ENCODE data around the gene GPX4. TPM values are rescaled to one million over a fixed set of nuclear protein-coding genes. Genes with fewer than 3 reads are reported as not detected.
"Not testable (repeated sequence)": the region's sequence is repeated elsewhere in the genome, so short reads cannot be mapped to it uniquely, and the experiment has no call there.

Gene GPX4
- total RNA-seq, 1 donor from 2014 or later, result 354 TPM

DNA sequence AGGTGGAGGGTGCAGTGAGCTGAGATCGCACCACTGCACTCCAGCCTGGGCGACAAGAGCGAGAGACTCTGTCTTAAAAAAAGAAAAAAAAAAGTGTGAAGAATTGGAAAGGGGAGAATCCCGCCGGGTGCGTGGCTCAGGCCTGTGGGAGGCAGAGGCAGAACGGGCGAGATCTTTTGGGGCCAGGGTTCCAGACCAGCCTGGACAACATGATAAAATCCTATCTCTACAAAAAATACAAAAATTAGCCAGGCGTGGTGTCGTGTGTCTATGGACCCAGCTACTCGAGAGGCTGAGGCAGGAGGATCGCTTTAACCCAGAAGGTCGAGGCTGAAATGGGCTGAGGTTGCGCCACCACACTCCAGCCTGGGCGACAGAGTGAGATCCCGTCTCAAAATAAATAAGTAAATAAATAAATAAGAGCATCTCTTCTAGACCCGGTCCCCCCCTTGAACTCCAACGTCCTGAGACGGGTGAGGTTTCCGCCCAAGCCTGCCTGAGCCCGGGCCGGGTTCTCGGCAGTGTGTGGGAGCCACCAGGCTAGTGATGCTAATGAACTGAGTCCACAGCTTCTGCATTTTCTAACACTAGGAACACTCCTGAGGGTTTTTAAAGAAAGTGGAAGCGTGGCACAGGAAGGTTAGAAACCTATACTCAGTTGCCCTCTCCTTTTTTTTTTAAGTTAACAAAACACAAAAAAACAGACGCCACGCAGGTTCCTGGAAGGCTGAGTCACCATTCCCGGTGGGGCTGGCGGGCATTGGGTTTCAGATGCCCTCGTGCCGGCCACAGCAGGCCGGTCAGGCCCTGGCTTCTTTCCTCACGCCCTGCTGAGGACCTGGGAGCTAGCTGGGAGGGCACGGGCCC lies 22.0 kb downstream of the GPX4 start:
- no peaks in the 10 kb centered on the region for H3K9me3 Mint-ChIP-seq (ENCODE audit: unreplicated experiment)
- peak overlapping the region; percentile 85 for H3K27ac Mint-ChIP-seq (ENCODE audit: unreplicated experiment)
- peaks cover 45% of the 10 kb centered on the region for H3K4me1 Mint-ChIP-seq (ENCODE audit: unreplicated experiment)
- TF ChIP-seq, protein P1, sequence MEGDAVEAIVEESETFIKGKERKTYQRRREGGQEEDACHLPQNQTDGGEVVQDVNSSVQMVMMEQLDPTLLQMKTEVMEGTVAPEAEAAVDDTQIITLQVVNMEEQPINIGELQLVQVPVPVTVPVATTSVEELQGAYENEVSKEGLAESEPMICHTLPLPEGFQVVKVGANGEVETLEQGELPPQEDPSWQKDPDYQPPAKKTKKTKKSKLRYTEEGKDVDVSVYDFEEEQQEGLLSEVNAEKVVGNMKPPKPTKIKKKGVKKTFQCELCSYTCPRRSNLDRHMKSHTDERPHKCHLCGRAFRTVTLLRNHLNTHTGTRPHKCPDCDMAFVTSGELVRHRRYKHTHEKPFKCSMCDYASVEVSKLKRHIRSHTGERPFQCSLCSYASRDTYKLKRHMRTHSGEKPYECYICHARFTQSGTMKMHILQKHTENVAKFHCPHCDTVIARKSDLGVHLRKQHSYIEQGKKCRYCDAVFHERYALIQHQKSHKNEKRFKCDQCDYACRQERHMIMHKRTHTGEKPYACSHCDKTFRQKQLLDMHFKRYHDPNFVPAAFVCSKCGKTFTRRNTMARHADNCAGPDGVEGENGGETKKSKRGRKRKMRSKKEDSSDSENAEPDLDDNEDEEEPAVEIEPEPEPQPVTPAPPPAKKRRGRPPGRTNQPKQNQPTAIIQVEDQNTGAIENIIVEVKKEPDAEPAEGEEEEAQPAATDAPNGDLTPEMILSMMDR (IDR thresholded peaks at IDR 0.05), result no peak
- H3K4me3 Mint-ChIP-seq (ENCODE audit: unreplicated experiment), result no peak overlapping the region
- no peak for DNase-seq (ENCODE audit: extremely low spot score, unreplicated experiment)
- H3K27me3 Mint-ChIP-seq (ENCODE audit: unreplicated experiment), result no peaks in the 10 kb centered on the region
- H3K36me3 Mint-ChIP-seq (ENCODE audit: unreplicated experiment), result peaks cover 10% of the 10 kb centered on the region

DNA sequence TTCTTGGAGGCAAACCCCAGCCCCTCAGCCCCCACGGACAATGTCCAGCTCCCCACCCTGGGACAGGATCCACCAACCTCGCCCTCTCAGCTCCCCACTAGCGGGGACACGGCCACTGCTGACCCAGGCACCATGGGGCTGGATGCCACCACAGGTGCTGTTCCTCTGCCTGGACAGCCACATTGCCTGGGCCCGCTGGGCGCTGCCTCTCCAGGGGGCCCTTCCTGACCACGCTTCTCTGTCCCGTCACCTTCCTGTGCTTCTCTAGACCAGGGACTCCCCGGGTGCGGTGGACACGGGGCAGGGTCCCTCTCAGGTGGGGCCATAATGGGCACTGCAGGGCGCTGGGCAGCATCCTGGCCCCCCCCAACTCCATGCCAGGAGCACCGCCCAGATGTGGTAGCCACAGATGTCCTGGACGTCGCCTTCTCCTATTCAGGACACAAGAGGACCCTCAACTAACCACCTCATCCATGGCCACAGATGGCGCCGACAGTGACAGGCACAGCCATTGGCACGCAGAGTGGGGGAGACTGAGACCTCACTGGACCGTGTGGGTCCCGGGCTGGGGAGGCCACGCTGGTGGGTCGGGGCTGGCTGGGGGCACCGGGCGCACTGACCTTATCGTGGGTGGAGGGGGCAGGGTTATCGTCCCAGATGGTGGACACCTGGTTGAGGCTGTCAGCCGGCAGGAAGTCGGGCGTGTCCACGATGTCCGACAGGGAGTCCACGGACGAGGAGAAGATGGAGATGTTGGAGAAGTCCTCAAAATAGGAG lies 23.4 kb downstream of the GPX4 start:
- Mint-ChIP-seq H3K4me1 (ENCODE audit: unreplicated experiment) (peaks cover 53% of the 10 kb centered on the region), H3K27me3 (ENCODE audit: unreplicated experiment) (no peaks in the 10 kb centered on the region), H3K27ac (ENCODE audit: unreplicated experiment) (peak overlapping the region; percentile 85), H3K36me3 (ENCODE audit: unreplicated experiment) (peaks cover 4% of the 10 kb centered on the region), H3K4me3 (ENCODE audit: unreplicated experiment) (no peak overlapping the region), H3K9me3 (ENCODE audit: unreplicated experiment) (no peaks in the 10 kb centered on the region)
- TF ChIP-seq, protein P1 (IDR thresholded peaks at IDR 0.05), result no peak
- DNase-seq (ENCODE audit: extremely low spot score, unreplicated experiment), result no peak

GRCh38 chr19:1128106-1128505 lies 24.3 kb downstream of the GPX4 start:
- TF ChIP-seq, protein P1 (IDR thresholded peaks at IDR 0.05), result no peak
- DNase-seq (ENCODE audit: extremely low spot score, unreplicated experiment), result no peak
- Mint-ChIP-seq H3K4me1 (ENCODE audit: unreplicated experiment) (peaks cover 53% of the 10 kb centered on the region), H3K4me3 (ENCODE audit: unreplicated experiment) (no peak overlapping the region), H3K27me3 (ENCODE audit: unreplicated experiment) (no peaks in the 10 kb centered on the region), H3K9me3 (ENCODE audit: unreplicated experiment) (no peaks in the 10 kb centered on the region), H3K36me3 (ENCODE audit: unreplicated experiment) (peaks cover 2% of the 10 kb centered on the region), H3K27ac (ENCODE audit: unreplicated experiment) (no peak overlapping the region)

GRCh38 chr19:1129084-1129483 lies 25.3 kb downstream of the GPX4 start:
- DNase-seq (ENCODE audit: extremely low spot score, unreplicated experiment); H3K4me3 Mint-ChIP-seq (ENCODE audit: unreplicated experiment); H3K36me3 Mint-ChIP-seq (ENCODE audit: unreplicated experiment); H3K27me3 Mint-ChIP-seq (ENCODE audit: unreplicated experiment); H3K9me3 Mint-ChIP-seq (ENCODE audit: unreplicated experiment); H3K27ac Mint-ChIP-seq (ENCODE audit: unreplicated experiment): not testable (repeated sequence)
- H3K4me1 Mint-ChIP-seq (ENCODE audit: unreplicated experiment), result peaks cover 53% of the 10 kb centered on the region

DNA sequence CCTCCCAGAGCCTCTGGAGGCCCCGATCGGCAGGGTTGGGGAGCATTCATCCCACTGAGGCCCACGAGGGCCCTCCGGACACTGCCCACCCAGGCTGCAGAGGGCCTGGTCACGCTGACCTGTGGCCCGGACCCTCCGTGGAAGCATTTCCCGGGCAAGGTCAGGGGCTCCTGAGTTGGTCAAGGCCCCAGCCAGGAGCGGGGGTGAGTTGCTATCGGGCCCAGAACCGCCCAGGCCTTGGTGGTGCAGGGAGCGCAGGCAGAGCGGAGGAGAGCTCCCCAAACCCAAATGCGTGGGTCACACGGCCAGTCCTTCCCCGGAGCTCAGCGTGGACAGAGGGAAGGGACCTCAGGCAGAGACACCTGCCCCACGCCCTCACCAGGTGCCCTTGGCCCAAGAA lies 25.7 kb downstream of the GPX4 start:
- H3K9me3 Mint-ChIP-seq (ENCODE audit: unreplicated experiment), result no peaks in the 10 kb centered on the region
- TF ChIP-seq, protein P1 (IDR thresholded peaks at IDR 0.05), result no peak
- no peak overlapping the region for H3K4me3 Mint-ChIP-seq (ENCODE audit: unreplicated experiment)
- peaks cover 2% of the 10 kb centered on the region for H3K36me3 Mint-ChIP-seq (ENCODE audit: unreplicated experiment)
- peaks cover 53% of the 10 kb centered on the region for H3K4me1 Mint-ChIP-seq (ENCODE audit: unreplicated experiment)
- H3K27ac Mint-ChIP-seq (ENCODE audit: unreplicated experiment), result no peak overlapping the region
- no peak for DNase-seq (ENCODE audit: extremely low spot score, unreplicated experiment)
- H3K27me3 Mint-ChIP-seq (ENCODE audit: unreplicated experiment), result no peaks in the 10 kb centered on the region

Data from osteocyte (in vitro differentiated cells).